Measurements from ENCODE around the gene ATOH8.

ATOH8 gene

GRCh38 chr2:85737961-85738360 lies 15.8 kb upstream of the ATOH8 start:
- DNase-seq: no peak

GRCh38 chr2:85740193-85740592 lies 13.6 kb upstream of the ATOH8 start:
- no peak for DNase-seq

GRCh38 chr2:85741211-85741832 lies 12.5 kb upstream of the ATOH8 start:
- no peak for DNase-seq

- no peak for DNase-seq
Measured at GRCh38 chr2:85741833-85742455, 11.8 kb upstream of the ATOH8 start.

GRCh38 chr2:85743304-85743978 lies 10.3 kb upstream of the ATOH8 start:
- DNase-seq: no peak

GRCh38 chr2:85744055-85744454 lies 9.7 kb upstream of the ATOH8 start:
- DNase-seq: no peak

GRCh38 chr2:85744741-85745601 lies 8.8 kb upstream of the ATOH8 start:
- DNase-seq: no peak

GRCh38 chr2:85745619-85746018 lies 8.2 kb upstream of the ATOH8 start:
- DNase-seq: no peak

GRCh38 chr2:85746321-85747004 lies 7.3 kb upstream of the ATOH8 start:
- DNase-seq: no peak

- no peak for DNase-seq
Measured at GRCh38 chr2:85747441-85747840, 6.3 kb upstream of the ATOH8 start.

GRCh38 chr2:85748039-85748734 lies 5.6 kb upstream of the ATOH8 start:
- no peak for DNase-seq

- no peak for DNase-seq
Measured at GRCh38 chr2:85748985-85749875, 4.6 kb upstream of the ATOH8 start.

- peak; percentile 44 for DNase-seq
Measured at GRCh38 chr2:85750587-85751575, 2.9 kb upstream of the ATOH8 start.

- DNase-seq: no peak
Measured at GRCh38 chr2:85751627-85752026, 2.2 kb upstream of the ATOH8 start.

- DNase-seq: no peak
Measured at GRCh38 chr2:85753035-85753524, 711 bp upstream of the ATOH8 start.

GRCh38 chr2:85754313-85755095 lies 713 bp downstream of the ATOH8 start:
- no peak for DNase-seq

GRCh38 chr2:85755122-85756027 lies 1.6 kb downstream of the ATOH8 start:
- DNase-seq: no peak

- DNase-seq: no peak
Measured at GRCh38 chr2:85756195-85756594, 2.4 kb downstream of the ATOH8 start.

All from GDM1 (cell line).